IMR-90 (cell line): Measurements from ENCODE around the gene CDK2AP2. TPM values are rescaled to one million over a fixed set of nuclear protein-coding genes. Genes with fewer than 3 reads are reported as not detected.

ENCODE experiments used
- BHLHE40 ChIP-seq: fragments of 150-350 bp; IDR thresholded peaks from 2 replicates; pipeline ENCODE4 v1.6.1; 2016; ENCODE audit warnings: mild to moderate bottlenecking, low read depth, low read length
- polyA plus RNA-seq, 3 experiments: library from polyadenylated mRNA; depleted of rRNA; stranded (reverse); fragments of >200 nt; gene quantifications; 2 replicates each; pipeline ENCODE4 v1.2.3, GENCODE V29; 2012; ENCODE audit warnings: low replicate concordance in 1 of 3
- total RNA-seq: library from RNA; depleted of rRNA; stranded (reverse); fragments of >200 nt; gene quantifications from 2 replicates; pipeline ENCODE4 v1.2.3, GENCODE V29; 2012
- TF ChIP-seq, protein P1 (sequence below): conservative IDR thresholded peaks from 2 replicates; pipeline ENCODE4 v1.5.1; 2012; ENCODE audit warnings: mild to moderate bottlenecking, low read depth, low read length, improper control_type of control experiment

Gene CDK2AP2
- total and polyA plus RNA-seq, 2 of the 4 experiments (the other 2 are of a cell fraction), result 8.1 to 44.7 TPM

- TF ChIP-seq, protein P1, sequence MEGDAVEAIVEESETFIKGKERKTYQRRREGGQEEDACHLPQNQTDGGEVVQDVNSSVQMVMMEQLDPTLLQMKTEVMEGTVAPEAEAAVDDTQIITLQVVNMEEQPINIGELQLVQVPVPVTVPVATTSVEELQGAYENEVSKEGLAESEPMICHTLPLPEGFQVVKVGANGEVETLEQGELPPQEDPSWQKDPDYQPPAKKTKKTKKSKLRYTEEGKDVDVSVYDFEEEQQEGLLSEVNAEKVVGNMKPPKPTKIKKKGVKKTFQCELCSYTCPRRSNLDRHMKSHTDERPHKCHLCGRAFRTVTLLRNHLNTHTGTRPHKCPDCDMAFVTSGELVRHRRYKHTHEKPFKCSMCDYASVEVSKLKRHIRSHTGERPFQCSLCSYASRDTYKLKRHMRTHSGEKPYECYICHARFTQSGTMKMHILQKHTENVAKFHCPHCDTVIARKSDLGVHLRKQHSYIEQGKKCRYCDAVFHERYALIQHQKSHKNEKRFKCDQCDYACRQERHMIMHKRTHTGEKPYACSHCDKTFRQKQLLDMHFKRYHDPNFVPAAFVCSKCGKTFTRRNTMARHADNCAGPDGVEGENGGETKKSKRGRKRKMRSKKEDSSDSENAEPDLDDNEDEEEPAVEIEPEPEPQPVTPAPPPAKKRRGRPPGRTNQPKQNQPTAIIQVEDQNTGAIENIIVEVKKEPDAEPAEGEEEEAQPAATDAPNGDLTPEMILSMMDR, result peak; percentile 56
- TF ChIP-seq BHLHE40, result peak; percentile 78; the same call in 1 of the 2 replicates
Observed at GRCh38 chr11:67468759-67469507, 39.0 kb downstream of the CDK2AP2 start, which contains the start of gene TMEM134 (continued).
